Chondrocyte (in vitro differentiated cells): ENCODE measurements around the gene PCBD2. TPM values are rescaled to one million over a fixed set of nuclear protein-coding genes. Genes with fewer than 3 reads are reported as not detected.
"Not testable (repeated sequence)": the region's sequence is repeated elsewhere in the genome, so short reads cannot be mapped to it uniquely, and the experiment has no call there.

Experiments
- DNase-seq: peaks from one replicate; pipeline ENCODE4 v3.0.0; 2021; ENCODE audit warnings: mixed read lengths, low spot score
- H3K27ac Mint-ChIP-seq: one replicate; pipeline ENCODE4 v1.8.0; 2021; ENCODE audit warnings: mild to moderate bottlenecking, moderate library complexity, mixed read lengths; ENCODE audit not compliant: unreplicated experiment
- H3K27me3 Mint-ChIP-seq: 2 replicates; pipeline ENCODE4 v1.8.0; 2021; ENCODE audit warnings: low read depth, mixed read lengths
- H3K36me3 Mint-ChIP-seq: 2 replicates; pipeline ENCODE4 v1.8.0; 2021; ENCODE audit warnings: low read depth, mixed read lengths
- H3K4me1 Mint-ChIP-seq: 2 replicates; pipeline ENCODE4 v1.8.0; 2021; ENCODE audit warnings: low read depth, mild to moderate bottlenecking, mixed read lengths
- H3K4me3 Mint-ChIP-seq: one replicate; pipeline ENCODE4 v1.8.0; 2021; ENCODE audit warnings: mild to moderate bottlenecking, moderate library complexity, mixed read lengths; ENCODE audit not compliant: unreplicated experiment
- H3K9me3 Mint-ChIP-seq: 2 replicates; pipeline ENCODE4 v1.8.0; 2021; ENCODE audit warnings: low read depth, mixed read lengths
- total RNA-seq: library from RNA; stranded (reverse); gene quantifications from 3 replicates; pipeline ENCODE4 v1.2.1, GENCODE V29; 2021
- TF ChIP-seq, protein P1 (sequence below): fragments of 200-600 bp; sonication (generic); IDR thresholded peaks from 2 replicates; pipeline ENCODE4 v1.5.0; 2021; ENCODE audit warnings: antibody characterized with exemption, mild to moderate bottlenecking, moderate library complexity

Gene PCBD2
- total RNA-seq, 1 donor from 2014 or later = 8.3 TPM

DNA sequence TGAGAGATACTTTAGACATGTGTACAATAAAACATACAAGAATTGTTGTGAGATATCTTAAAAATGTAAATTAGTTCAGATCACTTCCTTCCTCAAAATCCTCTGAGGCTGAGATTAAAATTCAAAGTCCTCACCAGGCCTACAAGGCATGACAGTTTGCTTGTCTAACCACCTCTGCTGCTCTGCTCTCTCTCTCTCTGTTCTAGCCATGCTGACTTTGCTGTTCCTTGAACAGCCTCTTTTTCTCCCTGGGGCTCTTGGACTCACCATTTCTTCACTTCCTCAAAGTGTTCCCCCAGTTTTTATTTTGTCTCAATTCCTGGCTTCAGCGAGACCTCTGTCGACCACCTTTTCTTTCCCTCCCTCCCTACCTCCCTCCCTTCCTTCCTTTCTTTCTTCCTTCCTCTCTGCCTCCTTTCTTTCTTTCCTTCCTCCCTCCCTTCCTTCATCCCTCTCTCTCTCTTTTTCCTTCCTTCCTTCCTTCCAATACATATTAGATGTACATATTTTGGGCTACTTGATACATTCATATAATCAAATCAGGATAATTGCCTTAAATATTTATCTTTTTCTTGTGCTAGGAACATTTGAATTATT is 89.7 kb downstream of the PCBD2 start:
- H3K4me3 Mint-ChIP-seq = no peak overlapping the region
- peaks cover 4% of the 10 kb centered on the region for H3K36me3 Mint-ChIP-seq
- H3K9me3 Mint-ChIP-seq = peaks cover 13% of the 10 kb centered on the region
- no peak for DNase-seq
- peaks cover 11% of the 10 kb centered on the region for H3K27me3 Mint-ChIP-seq
- H3K27ac Mint-ChIP-seq = no peak overlapping the region
- H3K4me1 Mint-ChIP-seq = peaks cover 5% of the 10 kb centered on the region
- TF ChIP-seq, protein P1, sequence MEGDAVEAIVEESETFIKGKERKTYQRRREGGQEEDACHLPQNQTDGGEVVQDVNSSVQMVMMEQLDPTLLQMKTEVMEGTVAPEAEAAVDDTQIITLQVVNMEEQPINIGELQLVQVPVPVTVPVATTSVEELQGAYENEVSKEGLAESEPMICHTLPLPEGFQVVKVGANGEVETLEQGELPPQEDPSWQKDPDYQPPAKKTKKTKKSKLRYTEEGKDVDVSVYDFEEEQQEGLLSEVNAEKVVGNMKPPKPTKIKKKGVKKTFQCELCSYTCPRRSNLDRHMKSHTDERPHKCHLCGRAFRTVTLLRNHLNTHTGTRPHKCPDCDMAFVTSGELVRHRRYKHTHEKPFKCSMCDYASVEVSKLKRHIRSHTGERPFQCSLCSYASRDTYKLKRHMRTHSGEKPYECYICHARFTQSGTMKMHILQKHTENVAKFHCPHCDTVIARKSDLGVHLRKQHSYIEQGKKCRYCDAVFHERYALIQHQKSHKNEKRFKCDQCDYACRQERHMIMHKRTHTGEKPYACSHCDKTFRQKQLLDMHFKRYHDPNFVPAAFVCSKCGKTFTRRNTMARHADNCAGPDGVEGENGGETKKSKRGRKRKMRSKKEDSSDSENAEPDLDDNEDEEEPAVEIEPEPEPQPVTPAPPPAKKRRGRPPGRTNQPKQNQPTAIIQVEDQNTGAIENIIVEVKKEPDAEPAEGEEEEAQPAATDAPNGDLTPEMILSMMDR = no peak

DNA sequence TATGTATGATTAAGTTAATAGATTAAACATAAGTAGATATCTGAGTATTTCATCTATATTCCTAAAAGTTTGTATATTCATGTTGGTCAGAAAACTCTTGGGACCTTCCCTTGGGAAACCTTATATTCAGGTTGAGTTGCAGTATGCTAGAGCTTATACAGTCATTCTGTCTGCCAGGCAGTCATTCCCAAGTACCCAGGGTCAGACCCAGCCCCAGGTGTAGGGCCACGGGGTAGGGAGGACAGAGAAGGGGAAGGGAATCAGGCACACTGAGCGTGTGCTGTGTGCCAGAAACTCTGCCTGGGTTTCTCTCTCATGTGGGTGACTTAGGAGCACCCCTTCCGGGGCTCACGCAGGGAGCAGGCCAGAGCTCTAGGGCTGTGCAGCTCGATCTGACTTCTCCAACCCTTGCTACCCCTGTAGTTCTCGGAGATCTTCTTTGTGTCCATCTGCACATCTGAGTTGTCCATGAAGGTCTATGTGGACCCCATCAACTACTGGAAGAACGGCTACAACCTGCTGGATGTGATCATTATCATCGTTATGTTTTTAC is 91.0 kb downstream of the PCBD2 start:
- H3K4me3 Mint-ChIP-seq = no peak overlapping the region
- DNase-seq = no peak

DNA sequence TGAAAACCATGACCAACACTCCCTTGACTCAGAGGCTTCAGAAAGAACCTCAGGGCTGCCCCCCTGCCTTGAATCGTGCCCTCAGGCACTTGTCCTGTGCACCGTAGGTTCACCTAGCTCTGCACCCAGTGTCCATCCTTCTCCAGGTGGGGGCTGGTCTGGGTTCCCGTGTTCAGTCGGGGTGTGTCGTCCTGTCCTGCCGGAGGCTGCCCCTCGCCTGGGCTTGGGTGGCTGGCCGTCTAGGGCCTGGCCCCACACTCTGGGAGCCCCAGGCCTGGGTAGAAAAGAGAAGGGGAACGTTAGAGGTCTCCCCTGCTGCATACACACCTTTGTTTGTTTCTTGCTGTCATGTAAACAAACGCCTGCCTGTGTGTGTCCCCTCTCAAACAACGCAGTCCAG is 92.1 kb downstream of the PCBD2 start:
- DNase-seq = no peak
- H3K4me1 Mint-ChIP-seq = peaks cover 5% of the 10 kb centered on the region
- no peak overlapping the region for H3K4me3 Mint-ChIP-seq
- peaks cover 9% of the 10 kb centered on the region for H3K36me3 Mint-ChIP-seq
- peaks cover 7% of the 10 kb centered on the region for H3K9me3 Mint-ChIP-seq
- TF ChIP-seq, protein P1 = no peak
- no peak overlapping the region for H3K27ac Mint-ChIP-seq
- peaks cover 24% of the 10 kb centered on the region for H3K27me3 Mint-ChIP-seq

More for the DNA sequence above, 91.0 kb downstream of the PCBD2 start:
- H3K36me3 Mint-ChIP-seq = peaks cover 8% of the 10 kb centered on the region
- peaks cover 11% of the 10 kb centered on the region for H3K9me3 Mint-ChIP-seq
- no peak overlapping the region for H3K27ac Mint-ChIP-seq
- TF ChIP-seq, protein P1 = no peak
- H3K4me1 Mint-ChIP-seq = peaks cover 5% of the 10 kb centered on the region
- peaks cover 20% of the 10 kb centered on the region for H3K27me3 Mint-ChIP-seq

DNA sequence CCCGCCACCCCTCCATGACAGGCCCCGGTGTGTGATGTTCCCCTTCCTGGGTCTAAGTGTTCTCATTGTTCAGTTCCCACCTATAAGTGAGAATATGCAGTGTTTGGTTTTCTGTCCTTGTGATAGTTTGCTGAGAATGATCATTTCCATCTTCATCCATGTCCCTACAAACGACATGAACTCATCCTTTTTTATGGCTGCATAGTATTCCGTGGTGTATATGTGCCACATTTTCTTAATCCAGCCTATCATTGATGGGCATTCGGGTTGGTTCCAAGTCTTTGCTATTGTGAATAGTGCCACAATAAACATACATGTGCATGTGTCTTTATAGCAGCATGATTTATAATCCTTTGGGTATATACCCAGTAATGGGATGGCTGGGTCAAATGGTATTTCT is 93.1 kb downstream of the PCBD2 start:
- Mint-ChIP-seq H3K36me3 (peaks cover 15% of the 10 kb centered on the region), H3K9me3 (peaks cover 12% of the 10 kb centered on the region), H3K27me3 (peaks cover 32% of the 10 kb centered on the region)
- not testable (repeated sequence) for H3K27ac Mint-ChIP-seq, H3K4me3 Mint-ChIP-seq, DNase-seq, H3K4me1 Mint-ChIP-seq

DNA sequence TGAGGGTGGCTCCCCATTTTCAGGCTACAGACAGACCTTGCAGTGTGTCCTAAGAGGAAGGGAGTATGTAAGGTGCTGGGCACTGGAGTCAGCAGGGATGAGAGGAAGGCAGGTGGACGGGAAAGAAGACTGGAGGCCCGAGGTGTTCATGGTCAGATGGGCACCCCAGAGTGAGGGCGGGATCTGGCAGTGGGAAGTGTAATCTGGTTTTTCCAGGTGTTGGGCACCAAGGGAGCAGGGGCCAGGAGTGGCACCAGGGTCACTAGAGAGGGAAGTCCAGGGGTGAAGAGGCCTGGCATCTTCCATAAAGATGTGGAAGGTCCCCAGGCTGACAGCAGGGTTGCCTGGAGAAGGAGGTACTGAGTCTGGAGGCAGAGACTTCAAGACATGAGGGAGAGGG is 99.4 kb downstream of the PCBD2 start:
- TF ChIP-seq, protein P1 = no peak
- H3K36me3 Mint-ChIP-seq = peaks cover 14% of the 10 kb centered on the region
- peaks cover 12% of the 10 kb centered on the region for H3K9me3 Mint-ChIP-seq
- H3K27me3 Mint-ChIP-seq = peaks cover 33% of the 10 kb centered on the region
- no peak overlapping the region for H3K4me3 Mint-ChIP-seq
- no peak for DNase-seq
- H3K27ac Mint-ChIP-seq = no peak overlapping the region
- no peaks in the 10 kb centered on the region for H3K4me1 Mint-ChIP-seq

DNA sequence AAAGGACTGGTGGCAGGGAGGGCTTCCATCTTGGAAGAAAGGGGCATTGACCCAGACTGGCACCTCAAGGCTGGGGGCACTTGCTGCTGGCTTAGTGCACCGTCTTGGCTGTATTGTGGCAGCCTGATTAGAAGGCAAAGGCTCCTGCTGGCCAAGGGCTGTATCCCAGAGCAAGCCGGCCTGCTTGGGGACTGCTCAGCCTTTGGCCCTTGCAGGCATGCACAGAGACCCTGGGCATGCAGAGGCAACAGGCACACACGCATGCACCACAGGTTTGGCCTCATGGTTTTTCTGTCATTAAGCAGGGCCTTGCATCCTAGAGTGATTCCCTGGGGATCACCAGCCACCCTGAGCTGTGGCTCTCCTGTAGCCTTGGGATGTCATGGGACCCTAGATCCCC is 100.1 kb downstream of the PCBD2 start:
- Mint-ChIP-seq H3K27ac (no peak overlapping the region), H3K27me3 (peaks cover 29% of the 10 kb centered on the region), H3K9me3 (peaks cover 12% of the 10 kb centered on the region)

More for the DNA sequence above, 100.1 kb downstream of the PCBD2 start:
- Mint-ChIP-seq H3K36me3 (peaks cover 14% of the 10 kb centered on the region), H3K4me1 (no peaks in the 10 kb centered on the region), H3K4me3 (no peak overlapping the region)
- TF ChIP-seq, protein P1 = no peak
- no peak for DNase-seq
